Lower lobe of right lung (tissue), 2 donors: ENCODE results near the gene ABCC10. TPM values are rescaled to one million over a fixed set of nuclear protein-coding genes. Genes with fewer than 3 reads are reported as not detected.

Experiments
- ATAC-seq, 2 donors: fragments of 200-7000 bp; cut with Tn5 transposase; one replicate each; pipeline ENCODE4 v1.9.1; 2020 to 2022; ENCODE audit warnings: mild to moderate bottlenecking in 2 of 2, moderate library complexity in 2 of 2
- DNase-seq: peaks from one replicate; pipeline ENCODE4 v3.0.0-alpha.2; 2020
- H3K27ac ChIP-seq: fragments of 200-600 bp; one replicate; pipeline ENCODE4 v1.8.0; 2022
- H3K27me3 ChIP-seq: fragments of 200-600 bp; one replicate; pipeline ENCODE4 v1.8.0; 2022; ENCODE audit warnings: low read depth
- H3K36me3 ChIP-seq: fragments of 200-600 bp; one replicate; pipeline ENCODE4 v1.8.0; 2022; ENCODE audit warnings: mild to moderate bottlenecking
- H3K4me1 ChIP-seq: fragments of 200-600 bp; one replicate; pipeline ENCODE4 v1.8.0; 2022
- H3K4me3 ChIP-seq: fragments of 200-600 bp; one replicate; pipeline ENCODE4 v1.8.0; 2022; ENCODE audit warnings: mild to moderate bottlenecking
- H3K9me3 ChIP-seq: fragments of 200-600 bp; one replicate; pipeline ENCODE4 v1.8.0; 2022
- intact Hi-C: fragments of 100-400 bp; cut with DNase I; formaldehyde crosslinking; loops from one replicate; pipeline ENCODE4 v1.11.0; 2022
- total RNA-seq: library from RNA; stranded (reverse); fragmentation: NEBNext Ultra II Directional; extraction: Animal tissue kit (Norgen Biotek cat#: 25700); gene quantifications from one replicate; pipeline ENCODE4 v1.2.1, GENCODE V29; 2021
- TF ChIP-seq, protein P1 (sequence below): fragments of 200-600 bp; IDR thresholded peaks from one replicate; pipeline ENCODE4 v1.8.0; 2022; ENCODE audit warnings: antibody characterized with exemption, mild to moderate bottlenecking
- donor health status: DM: no; HTN: yes; CAD: no; lungs with severe emphysema.

The ABCC10 gene
- total RNA-seq, 1 donor from 2014 or later, result 34.4 TPM

DNA sequence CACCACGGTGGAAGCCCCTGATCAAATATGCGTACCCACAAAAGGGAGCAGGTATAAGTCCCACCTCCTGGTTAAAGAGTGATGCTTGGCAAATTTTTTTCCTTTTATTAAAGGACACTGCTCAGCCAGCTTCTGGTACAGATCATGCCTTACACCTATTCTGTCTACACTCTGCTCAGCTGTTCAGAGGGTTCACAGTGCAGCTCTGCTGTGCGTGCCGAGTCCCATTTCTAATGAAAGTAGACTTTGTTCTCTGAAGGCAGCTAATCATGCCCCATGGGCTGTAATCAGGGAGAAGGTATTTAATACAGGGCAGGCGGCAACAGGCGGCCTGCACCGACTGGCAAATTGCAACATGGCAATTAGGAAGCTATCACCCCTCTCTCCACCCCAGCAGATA lies 66.5 kb downstream of the ABCC10 start:
- Histone ChIP-seq H3K36me3 (peaks cover 21% of the 10 kb centered on the region), H3K4me3 (no peak overlapping the region), H3K4me1 (peaks cover 37% of the 10 kb centered on the region), H3K27ac (no peak overlapping the region), H3K9me3 (no peaks in the 10 kb centered on the region), H3K27me3 (no peaks in the 10 kb centered on the region)
- no peak for ATAC-seq
- intact Hi-C loops, result no loop called here
- DNase-seq, result no peak
- TF ChIP-seq, protein P1, sequence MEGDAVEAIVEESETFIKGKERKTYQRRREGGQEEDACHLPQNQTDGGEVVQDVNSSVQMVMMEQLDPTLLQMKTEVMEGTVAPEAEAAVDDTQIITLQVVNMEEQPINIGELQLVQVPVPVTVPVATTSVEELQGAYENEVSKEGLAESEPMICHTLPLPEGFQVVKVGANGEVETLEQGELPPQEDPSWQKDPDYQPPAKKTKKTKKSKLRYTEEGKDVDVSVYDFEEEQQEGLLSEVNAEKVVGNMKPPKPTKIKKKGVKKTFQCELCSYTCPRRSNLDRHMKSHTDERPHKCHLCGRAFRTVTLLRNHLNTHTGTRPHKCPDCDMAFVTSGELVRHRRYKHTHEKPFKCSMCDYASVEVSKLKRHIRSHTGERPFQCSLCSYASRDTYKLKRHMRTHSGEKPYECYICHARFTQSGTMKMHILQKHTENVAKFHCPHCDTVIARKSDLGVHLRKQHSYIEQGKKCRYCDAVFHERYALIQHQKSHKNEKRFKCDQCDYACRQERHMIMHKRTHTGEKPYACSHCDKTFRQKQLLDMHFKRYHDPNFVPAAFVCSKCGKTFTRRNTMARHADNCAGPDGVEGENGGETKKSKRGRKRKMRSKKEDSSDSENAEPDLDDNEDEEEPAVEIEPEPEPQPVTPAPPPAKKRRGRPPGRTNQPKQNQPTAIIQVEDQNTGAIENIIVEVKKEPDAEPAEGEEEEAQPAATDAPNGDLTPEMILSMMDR, result no peak

DNA sequence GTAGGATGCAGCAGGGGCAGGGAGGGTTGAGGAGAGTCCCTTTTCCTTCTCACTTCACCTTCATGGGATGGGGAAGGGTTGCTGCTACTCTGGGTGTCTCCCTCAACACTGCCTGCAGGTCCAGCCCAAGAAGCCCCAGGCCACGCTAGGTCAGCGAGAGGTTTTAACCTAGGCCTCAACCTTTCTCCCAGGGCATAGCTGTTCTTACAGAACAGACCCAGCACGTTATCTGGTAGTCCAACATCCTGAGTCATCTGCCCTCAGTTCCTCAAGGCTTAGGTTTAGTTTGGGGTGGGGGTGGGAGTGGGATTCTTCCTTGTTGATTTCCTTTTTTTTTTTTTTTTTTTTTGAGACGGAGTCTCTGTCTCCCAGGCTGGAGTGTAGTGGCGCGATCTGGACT lies 67.0 kb downstream of the ABCC10 start:
- Histone ChIP-seq H3K4me1 (peaks cover 37% of the 10 kb centered on the region), H3K27ac (no peak overlapping the region), H3K9me3 (no peaks in the 10 kb centered on the region), H3K4me3 (no peak overlapping the region), H3K36me3 (peaks cover 26% of the 10 kb centered on the region), H3K27me3 (no peaks in the 10 kb centered on the region)
- DNase-seq, result no peak
- intact Hi-C loops, result no loop called here
- TF ChIP-seq, protein P1, result no peak
- no peak for ATAC-seq

DNA sequence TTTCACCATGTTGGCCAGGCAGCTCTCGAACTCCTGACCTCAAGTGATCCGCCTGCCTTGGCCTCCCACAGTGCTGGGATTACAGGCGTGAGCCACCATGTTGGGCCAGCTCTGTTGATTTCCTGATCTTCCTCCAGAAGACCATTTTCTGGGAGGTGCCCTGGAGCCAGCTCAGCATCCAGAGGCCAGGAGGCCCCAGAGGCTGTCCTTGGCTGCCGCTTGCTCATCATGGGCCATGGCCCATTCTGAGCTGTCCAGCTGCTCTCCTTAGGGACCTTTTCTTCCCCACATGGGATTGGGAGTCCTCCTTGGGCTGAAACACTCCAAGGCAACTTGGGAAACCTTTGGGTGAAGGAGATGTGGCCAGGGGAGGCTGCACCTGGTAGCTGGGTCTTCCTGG lies 67.4 kb downstream of the ABCC10 start:
- TF ChIP-seq, protein P1, result no peak
- ATAC-seq (no peak), DNase-seq (no peak)
- Histone ChIP-seq H3K27ac (no peak overlapping the region), H3K27me3 (no peaks in the 10 kb centered on the region), H3K36me3 (peaks cover 29% of the 10 kb centered on the region), H3K4me1 (peaks cover 40% of the 10 kb centered on the region), H3K9me3 (no peaks in the 10 kb centered on the region), H3K4me3 (no peak overlapping the region)
- intact Hi-C loops, result no loop called here

DNA sequence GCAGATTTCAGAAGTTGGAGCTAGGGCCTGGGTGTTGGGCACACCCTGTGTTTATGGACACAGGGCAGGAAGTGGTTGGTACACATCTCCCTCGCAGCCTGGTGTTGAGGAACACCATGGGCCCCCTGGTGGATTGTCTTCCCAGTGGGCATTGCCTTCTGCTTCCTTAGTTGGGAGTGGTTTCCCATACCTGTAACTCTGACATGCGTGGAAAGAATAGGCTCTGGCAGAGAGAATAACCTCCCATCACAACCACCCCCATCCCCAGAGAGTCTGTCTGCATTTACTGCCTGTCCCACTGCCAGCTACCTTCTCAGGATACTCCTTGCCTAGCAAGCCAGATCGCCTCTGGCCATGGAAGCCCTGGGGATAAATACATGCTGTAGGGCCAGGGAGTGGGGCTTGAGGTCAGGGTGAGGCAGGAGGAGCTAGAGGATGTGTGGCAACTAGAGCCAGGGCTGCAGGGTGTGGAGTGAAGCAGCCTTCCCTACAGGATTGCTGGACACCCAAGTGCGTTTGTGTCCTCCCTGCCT lies 68.1 kb downstream of the ABCC10 start:
- H3K27ac ChIP-seq, result no peak overlapping the region
- peaks cover 47% of the 10 kb centered on the region for H3K4me1 ChIP-seq
- TF ChIP-seq, protein P1, result peak; percentile 11
- peak in 1 of 2 donors; percentile 26 for ATAC-seq
- peaks cover 30% of the 10 kb centered on the region for H3K36me3 ChIP-seq
- intact Hi-C loops, result no loop called here
- DNase-seq, result no peak
- no peaks in the 10 kb centered on the region for H3K9me3 ChIP-seq
- H3K4me3 ChIP-seq, result no peak overlapping the region
- H3K27me3 ChIP-seq, result no peaks in the 10 kb centered on the region

DNA sequence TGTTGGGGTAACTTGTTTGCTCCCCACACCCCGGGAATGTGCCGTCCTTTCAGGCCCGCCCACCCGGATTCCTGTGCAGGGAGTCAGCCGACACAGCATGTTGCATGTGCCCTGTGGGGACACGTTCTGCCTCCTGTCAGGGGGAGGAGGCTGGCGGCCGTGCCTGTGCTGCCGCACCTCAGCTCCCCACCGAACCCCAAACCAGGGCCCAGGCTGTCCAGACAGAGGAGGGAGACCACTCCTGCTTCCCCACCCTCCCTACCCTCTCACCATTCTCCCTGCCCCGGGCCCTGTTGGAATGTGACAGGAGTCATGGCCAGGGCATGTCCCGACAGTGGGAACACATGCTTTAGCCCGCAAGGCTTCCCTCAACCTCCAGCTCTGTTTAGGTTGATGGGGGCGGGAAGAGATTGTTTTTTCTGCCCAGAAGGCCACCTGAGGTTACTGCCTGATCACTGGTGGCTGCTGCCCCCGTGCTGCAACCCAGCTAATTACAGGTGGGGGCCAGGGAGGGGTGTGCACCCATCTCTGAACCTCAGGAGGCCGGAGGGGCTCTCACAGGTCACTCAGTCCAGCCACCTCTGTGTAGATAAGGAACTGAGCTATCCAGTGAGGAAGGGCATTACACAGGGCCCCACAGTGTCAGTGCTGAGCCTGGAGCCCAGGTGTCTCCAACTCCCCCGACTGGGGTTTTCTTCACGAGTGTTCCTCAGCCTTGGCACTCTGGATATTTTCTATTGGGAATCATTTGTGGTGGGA lies 69.2 kb downstream of the ABCC10 start:
- TF ChIP-seq, protein P1, result peak; percentile 51
- Histone ChIP-seq H3K27ac (no peak overlapping the region), H3K27me3 (no peaks in the 10 kb centered on the region), H3K4me3 (no peak overlapping the region), H3K36me3 (peaks cover 40% of the 10 kb centered on the region), H3K4me1 (peaks cover 45% of the 10 kb centered on the region), H3K9me3 (no peaks in the 10 kb centered on the region)
- intact Hi-C loops, result no loop called here
- DNase-seq (no peak), ATAC-seq (peak; percentile 25 to 27)
